Measurements from ENCODE around the gene C11orf91.
A peak's percentile ranks its signal among the peaks of the same experiment; 100 is the strongest.

Gene C11orf91

GRCh38 chr11:33665350-33666106 is 35.1 kb downstream of the C11orf91 start:
- H3K4me3 ChIP-seq (ENCODE audit: low read length in 2 of 2), result no peak overlapping the region

GRCh38 chr11:33664827-33665226 is 35.8 kb downstream of the C11orf91 start:
- no peak overlapping the region for H2BK120ac ChIP-seq (ENCODE audit: low read depth, low read length)
- H3K27me3 ChIP-seq (ENCODE audit: control insufficient read depth in 3 of 3, insufficient read depth in 3 of 3, low read depth in 1 of 3, low read length in 3 of 3), result no peaks in the 10 kb centered on the region
- no peak overlapping the region for H3K23ac ChIP-seq (ENCODE audit: low read depth, low read length, poor library complexity)
- no peak overlapping the region for H4K91ac ChIP-seq (ENCODE audit: low read depth, low read length, poor library complexity)
- no peak overlapping the region for H2BK15ac ChIP-seq (ENCODE audit: low read length)
- H2BK12ac ChIP-seq (ENCODE audit: low read length), result no peak overlapping the region
- no peak overlapping the region for H2AFZ ChIP-seq (ENCODE audit: low read length)
- WGBS, 2 donors (ENCODE audit: extremely low coverage in 2 of 2, insufficient read length in 2 of 2, insufficient replicate concordance in 1 of 2), result no CpG with 5 or more reads among the region's 4 CpGs
- H3K18ac ChIP-seq (ENCODE audit: low read length), result no peak overlapping the region
- H3K27ac ChIP-seq (replicated peaks; ENCODE audit: low read length), result no peak overlapping the region
- no peak overlapping the region for H3K9ac ChIP-seq (ENCODE audit: low read depth, low read length, poor library complexity)
- peaks cover 0 to 17% of the 10 kb centered on the region in 2 donors for H3K4me1 ChIP-seq (ENCODE audit: control insufficient read depth in 2 of 2, insufficient read depth in 1 of 2, low read depth in 1 of 2, low read length in 2 of 2)
- H3K9me3 ChIP-seq (replicated peaks in 1 of 2; ENCODE audit: control insufficient read depth in 2 of 2, insufficient read depth in 1 of 2, low read depth in 1 of 2, low read length in 2 of 2), result peaks cover 0 to 10% of the 10 kb centered on the region in 2 donors
- no peak for DNase-seq (ENCODE audit: low spot score)
- H3K36me3 ChIP-seq (replicated peaks in 1 of 2; ENCODE audit: control insufficient read depth in 2 of 2, insufficient read depth in 2 of 2, low read length in 2 of 2), result peaks cover 0 to 4% of the 10 kb centered on the region in 2 donors
- no peak overlapping the region for H4K8ac ChIP-seq (ENCODE audit: low read depth, low read length)
- H3K14ac ChIP-seq (ENCODE audit: low read length), result no peak overlapping the region
- no peak overlapping the region for H2BK5ac ChIP-seq (ENCODE audit: low read length)
- no peak overlapping the region for H3K4ac ChIP-seq (ENCODE audit: low read length)
- no peak overlapping the region for H2AK5ac ChIP-seq (ENCODE audit: low read depth, low read length)
- H3K4me2 ChIP-seq (ENCODE audit: insufficient read depth, low read length, poor library complexity, severe bottlenecking), result no peak overlapping the region
- no peak overlapping the region for H3K4me3 ChIP-seq (ENCODE audit: low read length in 2 of 2)
- H3K79me1 ChIP-seq (ENCODE audit: low read depth, low read length), result no peaks in the 10 kb centered on the region

More at GRCh38 chr11:33665350-33666106, 35.1 kb downstream of the C11orf91 start:
- Histone ChIP-seq H4K8ac (ENCODE audit: low read depth, low read length) (no peak overlapping the region), H3K27me3 (ENCODE audit: control insufficient read depth in 3 of 3, insufficient read depth in 3 of 3, low read depth in 1 of 3, low read length in 3 of 3) (no peaks in the 10 kb centered on the region), H3K23ac (ENCODE audit: low read depth, low read length, poor library complexity) (peak overlapping the region; percentile 48), H2BK15ac (ENCODE audit: low read length) (no peak overlapping the region), H3K4ac (ENCODE audit: low read length) (no peak overlapping the region), H3K79me1 (ENCODE audit: low read depth, low read length) (no peaks in the 10 kb centered on the region), H3K9ac (ENCODE audit: low read depth, low read length, poor library complexity) (no peak overlapping the region), H3K27ac (replicated peaks; ENCODE audit: low read length) (no peak overlapping the region), H4K91ac (ENCODE audit: low read depth, low read length, poor library complexity) (no peak overlapping the region), H3K4me1 (ENCODE audit: control insufficient read depth in 2 of 2, insufficient read depth in 1 of 2, low read depth in 1 of 2, low read length in 2 of 2) (peaks cover 0 to 22% of the 10 kb centered on the region in 2 donors), H3K36me3 (replicated peaks in 1 of 2; ENCODE audit: control insufficient read depth in 2 of 2, insufficient read depth in 2 of 2, low read length in 2 of 2) (peaks cover 0 to 4% of the 10 kb centered on the region in 2 donors), H3K9me3 (replicated peaks in 1 of 2; ENCODE audit: control insufficient read depth in 2 of 2, insufficient read depth in 1 of 2, low read depth in 1 of 2, low read length in 2 of 2) (peaks cover 0 to 10% of the 10 kb centered on the region in 2 donors), H3K18ac (ENCODE audit: low read length) (no peak overlapping the region), H2BK120ac (ENCODE audit: low read depth, low read length) (no peak overlapping the region), H2BK12ac (ENCODE audit: low read length) (no peak overlapping the region), H3K4me2 (ENCODE audit: insufficient read depth, low read length, poor library complexity, severe bottlenecking) (no peak overlapping the region), H2AFZ (ENCODE audit: low read length) (no peak overlapping the region), H2AK5ac (ENCODE audit: low read depth, low read length) (no peak overlapping the region), H3K14ac (ENCODE audit: low read length) (no peak overlapping the region), H2BK5ac (ENCODE audit: low read length) (no peak overlapping the region)
- no peak for DNase-seq (ENCODE audit: low spot score)
- WGBS, 2 donors (ENCODE audit: extremely low coverage in 2 of 2, insufficient read length in 2 of 2, insufficient replicate concordance in 1 of 2), result no CpG with 5 or more reads among the region's 6 CpGs

GRCh38 chr11:33664166-33664565 is 36.5 kb downstream of the C11orf91 start:
- Histone ChIP-seq H3K27me3 (ENCODE audit: control insufficient read depth in 3 of 3, insufficient read depth in 3 of 3, low read depth in 1 of 3, low read length in 3 of 3) (no peaks in the 10 kb centered on the region), H2BK15ac (ENCODE audit: low read length) (no peak overlapping the region), H3K9ac (ENCODE audit: low read depth, low read length, poor library complexity) (no peak overlapping the region), H3K36me3 (replicated peaks in 1 of 2; ENCODE audit: control insufficient read depth in 2 of 2, insufficient read depth in 2 of 2, low read length in 2 of 2) (peaks cover 0 to 4% of the 10 kb centered on the region in 2 donors), H4K91ac (ENCODE audit: low read depth, low read length, poor library complexity) (no peak overlapping the region), H2AK5ac (ENCODE audit: low read depth, low read length) (no peak overlapping the region), H2BK12ac (ENCODE audit: low read length) (no peak overlapping the region), H3K4me1 (ENCODE audit: control insufficient read depth in 2 of 2, insufficient read depth in 1 of 2, low read depth in 1 of 2, low read length in 2 of 2) (peaks cover 0 to 11% of the 10 kb centered on the region in 2 donors), H2BK5ac (ENCODE audit: low read length) (no peak overlapping the region), H3K18ac (ENCODE audit: low read length) (no peak overlapping the region), H3K23ac (ENCODE audit: low read depth, low read length, poor library complexity) (no peak overlapping the region), H3K4ac (ENCODE audit: low read length) (no peak overlapping the region), H2BK120ac (ENCODE audit: low read depth, low read length) (no peak overlapping the region), H3K27ac (replicated peaks; ENCODE audit: low read length) (no peak overlapping the region), H4K8ac (ENCODE audit: low read depth, low read length) (no peak overlapping the region), H3K4me3 (ENCODE audit: low read length in 2 of 2) (no peak overlapping the region), H3K4me2 (ENCODE audit: insufficient read depth, low read length, poor library complexity, severe bottlenecking) (no peak overlapping the region), H2AFZ (ENCODE audit: low read length) (no peak overlapping the region), H3K79me1 (ENCODE audit: low read depth, low read length) (no peaks in the 10 kb centered on the region), H3K14ac (ENCODE audit: low read length) (no peak overlapping the region), H3K9me3 (replicated peaks in 1 of 2; ENCODE audit: control insufficient read depth in 2 of 2, insufficient read depth in 1 of 2, low read depth in 1 of 2, low read length in 2 of 2) (peaks cover 0 to 10% of the 10 kb centered on the region in 2 donors)
- DNase-seq (ENCODE audit: low spot score), result no peak
- WGBS, 2 donors (ENCODE audit: extremely low coverage in 2 of 2, insufficient read length in 2 of 2, insufficient replicate concordance in 1 of 2), result no CpG with 5 or more reads among the region's 6 CpGs

GRCh38 chr11:33663121-33663520 is 37.5 kb downstream of the C11orf91 start:
- Histone ChIP-seq H2BK120ac (ENCODE audit: low read depth, low read length) (no peak overlapping the region), H4K91ac (ENCODE audit: low read depth, low read length, poor library complexity) (no peak overlapping the region), H2BK5ac (ENCODE audit: low read length) (no peak overlapping the region), H2AFZ (ENCODE audit: low read length) (no peak overlapping the region), H3K4me2 (ENCODE audit: insufficient read depth, low read length, poor library complexity, severe bottlenecking) (no peak overlapping the region), H3K23ac (ENCODE audit: low read depth, low read length, poor library complexity) (no peak overlapping the region), H4K8ac (ENCODE audit: low read depth, low read length) (no peak overlapping the region), H3K27ac (replicated peaks; ENCODE audit: low read length) (no peak overlapping the region), H3K18ac (ENCODE audit: low read length) (no peak overlapping the region), H3K4me1 (ENCODE audit: control insufficient read depth in 2 of 2, insufficient read depth in 1 of 2, low read depth in 1 of 2, low read length in 2 of 2) (peaks cover 0 to 1% of the 10 kb centered on the region in 2 donors), H3K4ac (ENCODE audit: low read length) (no peak overlapping the region), H3K14ac (ENCODE audit: low read length) (no peak overlapping the region), H2BK12ac (ENCODE audit: low read length) (no peak overlapping the region), H3K27me3 (ENCODE audit: control insufficient read depth in 3 of 3, insufficient read depth in 3 of 3, low read depth in 1 of 3, low read length in 3 of 3) (no peaks in the 10 kb centered on the region), H3K9ac (ENCODE audit: low read depth, low read length, poor library complexity) (no peak overlapping the region), H3K9me3 (replicated peaks in 1 of 2; ENCODE audit: control insufficient read depth in 2 of 2, insufficient read depth in 1 of 2, low read depth in 1 of 2, low read length in 2 of 2) (peaks cover 0 to 10% of the 10 kb centered on the region in 2 donors), H2AK5ac (ENCODE audit: low read depth, low read length) (no peak overlapping the region), H3K4me3 (ENCODE audit: low read length in 2 of 2) (no peak overlapping the region), H3K79me1 (ENCODE audit: low read depth, low read length) (no peaks in the 10 kb centered on the region), H2BK15ac (ENCODE audit: low read length) (no peak overlapping the region), H3K36me3 (replicated peaks in 1 of 2; ENCODE audit: control insufficient read depth in 2 of 2, insufficient read depth in 2 of 2, low read length in 2 of 2) (peaks cover 0 to 4% of the 10 kb centered on the region in 2 donors)
- no peak for DNase-seq (ENCODE audit: low spot score)
